GM23338 (cell line): ENCODE data around the gene UBE2E2. TPM values are rescaled to one million over a fixed set of nuclear protein-coding genes. Genes with fewer than 3 reads are reported as not detected.
A peak's percentile ranks its signal among the peaks of the same experiment; 100 is the strongest.

Experiments used
- ATAC-seq: fragments of 200-7000 bp; cut with Tn5 transposase; 3 replicates; pipeline ENCODE4 v1.9.1; 2020
- DNase-seq: peaks from one replicate; pipeline ENCODE4 v3.0.0-alpha.2; 2015; ENCODE audit warnings: low spot score
- H2AFZ ChIP-seq: fragments of 200-600 bp; sonication (generic); 2 replicates; pipeline ENCODE4 v1.8.0; 2016; ENCODE audit warnings: antibody characterized with exemption, mild to moderate bottlenecking, moderate library complexity
- H3F3A ChIP-seq: fragments of 200-600 bp; sonication (generic); replicated peaks from 2 replicates; pipeline ENCODE4 v1.8.0; 2017; ENCODE audit warnings: antibody characterized with exemption, mixed run types, low read depth
- H3K27ac ChIP-seq: fragments of 200-600 bp; sonication (generic); 2 replicates; pipeline ENCODE4 v1.6.1; 2016; ENCODE audit warnings: low read depth
- H3K27me3 ChIP-seq: fragments of 200-600 bp; sonication (generic); 2 replicates; pipeline ENCODE4 v1.8.0; 2016; ENCODE audit warnings: mild to moderate bottlenecking, mixed run types, moderate library complexity; ENCODE audit not compliant: insufficient read depth
- H3K36me3 ChIP-seq: fragments of 200-600 bp; sonication (generic); 2 replicates; pipeline ENCODE4 v1.8.0; 2016; ENCODE audit warnings: mild to moderate bottlenecking; ENCODE audit not compliant: insufficient read depth
- H3K4me1 ChIP-seq: fragments of 200-600 bp; sonication (generic); 2 replicates; pipeline ENCODE4 v1.8.0; 2016; ENCODE audit warnings: mild to moderate bottlenecking, moderate library complexity; ENCODE audit not compliant: insufficient read depth
- H3K4me2 ChIP-seq: fragments of 200-600 bp; sonication (generic); 2 replicates; pipeline ENCODE4 v1.7.1; 2017; ENCODE audit warnings: mixed run types
- H3K4me3 ChIP-seq: fragments of 200-600 bp; sonication (generic); 2 replicates; pipeline ENCODE4 v1.6.1; 2016; ENCODE audit warnings: mixed run types
- H3K79me2 ChIP-seq: fragments of 200-600 bp; sonication (generic); replicated peaks from 2 replicates; pipeline ENCODE4 v1.8.0; 2017; ENCODE audit warnings: mild to moderate bottlenecking; ENCODE audit not compliant: insufficient read depth
- H3K9me2 ChIP-seq: fragments of 200-600 bp; sonication (generic); 2 replicates; pipeline ENCODE4 v1.8.0; 2017; ENCODE audit not compliant: insufficient read depth
- H4K20me1 ChIP-seq: fragments of 200-600 bp; sonication (generic); replicated peaks from 2 replicates; pipeline ENCODE4 v1.8.0; 2017; ENCODE audit warnings: mild to moderate bottlenecking; ENCODE audit not compliant: insufficient read depth
- H3K27ac Mint-ChIP-seq: 2 replicates; pipeline ENCODE4 v1.8.0; 2020; ENCODE audit warnings: inconsistent platforms, mild to moderate bottlenecking, moderate library complexity, mixed read lengths
- H3K27me3 Mint-ChIP-seq: 3 replicates; pipeline ENCODE4 v1.8.0; 2022; ENCODE audit warnings: low read depth, mild to moderate bottlenecking, moderate library complexity, mixed read lengths, inconsistent platforms; ENCODE audit not compliant: insufficient read depth, poor library complexity
- H3K36me3 Mint-ChIP-seq: 3 replicates; pipeline ENCODE4 v1.8.0; 2021; ENCODE audit warnings: low read depth, mild to moderate bottlenecking, inconsistent platforms, moderate library complexity, mixed read lengths
- H3K4me1 Mint-ChIP-seq: 3 replicates; pipeline ENCODE4 v1.8.0; 2020; ENCODE audit warnings: mild to moderate bottlenecking, inconsistent platforms, mixed read lengths
- H3K4me3 Mint-ChIP-seq: 3 replicates; pipeline ENCODE4 v1.8.0; 2021; ENCODE audit warnings: moderate library complexity, mild to moderate bottlenecking, inconsistent platforms, mixed read lengths
- H3K9me3 Mint-ChIP-seq: 3 replicates; pipeline ENCODE4 v1.8.0; 2020; ENCODE audit warnings: moderate library complexity, mild to moderate bottlenecking, inconsistent platforms, mixed read lengths
- CREB1 ChIP-seq: fragments of 250-450 bp; sonication (Bioruptor Pico); IDR thresholded peaks from 2 replicates; pipeline ENCODE4 v1.5.0; 2020; ENCODE audit warnings: low read depth, mild to moderate bottlenecking, moderate library complexity
- EZH2 ChIP-seq: fragments of 200-600 bp; sonication (generic); IDR thresholded peaks from one replicate; pipeline ENCODE4 v1.8.0; 2017; ENCODE audit warnings: antibody characterized with exemption, mild to moderate bottlenecking, low read depth; ENCODE audit not compliant: unreplicated experiment
- JUNB ChIP-seq: IDR thresholded peaks from one replicate; pipeline ENCODE4 v1.6.1; 2016; ENCODE audit warnings: antibody characterized with exemption; ENCODE audit not compliant: unreplicated experiment
- NANOG ChIP-seq: IDR thresholded peaks from 2 replicates; pipeline ENCODE4 v1.6.1; 2016; ENCODE audit warnings: antibody characterized with exemption, borderline replicate concordance
- STAT1 ChIP-seq: IDR thresholded peaks from one replicate; pipeline ENCODE4 v1.6.1; 2016; ENCODE audit warnings: antibody characterized with exemption; ENCODE audit not compliant: unreplicated experiment
- ZNF114 ChIP-seq: fragments of 250-450 bp; sonication (Bioruptor Pico); IDR thresholded peaks from 2 replicates; pipeline ENCODE4 v1.5.0; 2020; ENCODE audit warnings: mild to moderate bottlenecking, moderate library complexity
- polyA plus RNA-seq: library from polyadenylated mRNA; unstranded; fragments of >200 nt; fragmentation: Nextera tagmentation; extraction: Ambion mirVana; gene quantifications from 2 replicates; pipeline ENCODE4 v1.2.1, GENCODE V29; 2016
- total RNA-seq: library from RNA; depleted of rRNA; stranded (reverse); fragments of >200 nt; shearing (Covaris generic); gene quantifications from 2 replicates; pipeline ENCODE4 v1.2.3, GENCODE V29; 2014
- TF ChIP-seq, protein P1 (sequence below): IDR thresholded peaks from 2 replicates; pipeline ENCODE4 v1.6.1; 2016; ENCODE audit warnings: antibody characterized with exemption
- TF ChIP-seq, protein P2 (sequence below): fragments of 250-450 bp; sonication (Bioruptor Pico); IDR thresholded peaks from 2 replicates; pipeline ENCODE4 v1.5.0; 2020; ENCODE audit warnings: mild to moderate bottlenecking, moderate library complexity
- TF ChIP-seq, protein P3 (sequence below), 2 experiments: fragments of 200-600 bp in 1 of 2; sonication (generic) in 1 of 2; conservative IDR thresholded peaks; 2 replicates each; pipeline versions ENCODE4 v1.5.1 to v1.6.1; 2016 to 2017; ENCODE audit warnings: antibody characterized with exemption in 2 of 2, low read depth in 2 of 2, mild to moderate bottlenecking in 2 of 2, moderate library complexity in 1 of 2
- TF ChIP-seq, protein P4 (sequence below): IDR thresholded peaks from one replicate; pipeline ENCODE4 v1.6.1; 2018; ENCODE audit warnings: antibody characterized with exemption; ENCODE audit not compliant: unreplicated experiment

The UBE2E2 gene
- total and polyA plus RNA-seq, 2 experiments from 2014 or later, result 86.9 to 169 TPM

DNA sequence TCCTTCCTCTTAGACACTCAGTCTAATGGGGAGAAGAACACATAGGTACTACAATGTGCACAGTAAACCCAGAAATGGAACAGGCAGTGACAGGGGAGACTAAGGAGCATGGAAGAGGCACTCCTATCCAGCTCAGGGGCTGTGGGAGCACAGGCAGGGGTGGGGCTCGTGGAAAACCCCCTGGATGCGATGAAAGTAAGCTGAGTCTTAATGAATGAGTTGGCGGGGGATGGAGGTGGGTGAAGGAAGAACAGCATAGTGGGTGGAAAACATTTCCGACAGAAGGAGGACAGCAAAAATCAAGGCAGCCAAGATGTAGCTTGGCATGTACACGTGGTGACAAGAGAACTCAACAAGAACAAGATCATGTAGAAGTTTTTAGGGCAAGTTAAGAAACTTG is 33.6 kb upstream of the UBE2E2 start (continued):
- TF ChIP-seq, protein P1, sequence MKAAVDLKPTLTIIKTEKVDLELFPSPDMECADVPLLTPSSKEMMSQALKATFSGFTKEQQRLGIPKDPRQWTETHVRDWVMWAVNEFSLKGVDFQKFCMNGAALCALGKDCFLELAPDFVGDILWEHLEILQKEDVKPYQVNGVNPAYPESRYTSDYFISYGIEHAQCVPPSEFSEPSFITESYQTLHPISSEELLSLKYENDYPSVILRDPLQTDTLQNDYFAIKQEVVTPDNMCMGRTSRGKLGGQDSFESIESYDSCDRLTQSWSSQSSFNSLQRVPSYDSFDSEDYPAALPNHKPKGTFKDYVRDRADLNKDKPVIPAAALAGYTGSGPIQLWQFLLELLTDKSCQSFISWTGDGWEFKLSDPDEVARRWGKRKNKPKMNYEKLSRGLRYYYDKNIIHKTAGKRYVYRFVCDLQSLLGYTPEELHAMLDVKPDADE, result no peak
- TF ChIP-seq EZH2, result no peak
- TF ChIP-seq, protein P2, sequence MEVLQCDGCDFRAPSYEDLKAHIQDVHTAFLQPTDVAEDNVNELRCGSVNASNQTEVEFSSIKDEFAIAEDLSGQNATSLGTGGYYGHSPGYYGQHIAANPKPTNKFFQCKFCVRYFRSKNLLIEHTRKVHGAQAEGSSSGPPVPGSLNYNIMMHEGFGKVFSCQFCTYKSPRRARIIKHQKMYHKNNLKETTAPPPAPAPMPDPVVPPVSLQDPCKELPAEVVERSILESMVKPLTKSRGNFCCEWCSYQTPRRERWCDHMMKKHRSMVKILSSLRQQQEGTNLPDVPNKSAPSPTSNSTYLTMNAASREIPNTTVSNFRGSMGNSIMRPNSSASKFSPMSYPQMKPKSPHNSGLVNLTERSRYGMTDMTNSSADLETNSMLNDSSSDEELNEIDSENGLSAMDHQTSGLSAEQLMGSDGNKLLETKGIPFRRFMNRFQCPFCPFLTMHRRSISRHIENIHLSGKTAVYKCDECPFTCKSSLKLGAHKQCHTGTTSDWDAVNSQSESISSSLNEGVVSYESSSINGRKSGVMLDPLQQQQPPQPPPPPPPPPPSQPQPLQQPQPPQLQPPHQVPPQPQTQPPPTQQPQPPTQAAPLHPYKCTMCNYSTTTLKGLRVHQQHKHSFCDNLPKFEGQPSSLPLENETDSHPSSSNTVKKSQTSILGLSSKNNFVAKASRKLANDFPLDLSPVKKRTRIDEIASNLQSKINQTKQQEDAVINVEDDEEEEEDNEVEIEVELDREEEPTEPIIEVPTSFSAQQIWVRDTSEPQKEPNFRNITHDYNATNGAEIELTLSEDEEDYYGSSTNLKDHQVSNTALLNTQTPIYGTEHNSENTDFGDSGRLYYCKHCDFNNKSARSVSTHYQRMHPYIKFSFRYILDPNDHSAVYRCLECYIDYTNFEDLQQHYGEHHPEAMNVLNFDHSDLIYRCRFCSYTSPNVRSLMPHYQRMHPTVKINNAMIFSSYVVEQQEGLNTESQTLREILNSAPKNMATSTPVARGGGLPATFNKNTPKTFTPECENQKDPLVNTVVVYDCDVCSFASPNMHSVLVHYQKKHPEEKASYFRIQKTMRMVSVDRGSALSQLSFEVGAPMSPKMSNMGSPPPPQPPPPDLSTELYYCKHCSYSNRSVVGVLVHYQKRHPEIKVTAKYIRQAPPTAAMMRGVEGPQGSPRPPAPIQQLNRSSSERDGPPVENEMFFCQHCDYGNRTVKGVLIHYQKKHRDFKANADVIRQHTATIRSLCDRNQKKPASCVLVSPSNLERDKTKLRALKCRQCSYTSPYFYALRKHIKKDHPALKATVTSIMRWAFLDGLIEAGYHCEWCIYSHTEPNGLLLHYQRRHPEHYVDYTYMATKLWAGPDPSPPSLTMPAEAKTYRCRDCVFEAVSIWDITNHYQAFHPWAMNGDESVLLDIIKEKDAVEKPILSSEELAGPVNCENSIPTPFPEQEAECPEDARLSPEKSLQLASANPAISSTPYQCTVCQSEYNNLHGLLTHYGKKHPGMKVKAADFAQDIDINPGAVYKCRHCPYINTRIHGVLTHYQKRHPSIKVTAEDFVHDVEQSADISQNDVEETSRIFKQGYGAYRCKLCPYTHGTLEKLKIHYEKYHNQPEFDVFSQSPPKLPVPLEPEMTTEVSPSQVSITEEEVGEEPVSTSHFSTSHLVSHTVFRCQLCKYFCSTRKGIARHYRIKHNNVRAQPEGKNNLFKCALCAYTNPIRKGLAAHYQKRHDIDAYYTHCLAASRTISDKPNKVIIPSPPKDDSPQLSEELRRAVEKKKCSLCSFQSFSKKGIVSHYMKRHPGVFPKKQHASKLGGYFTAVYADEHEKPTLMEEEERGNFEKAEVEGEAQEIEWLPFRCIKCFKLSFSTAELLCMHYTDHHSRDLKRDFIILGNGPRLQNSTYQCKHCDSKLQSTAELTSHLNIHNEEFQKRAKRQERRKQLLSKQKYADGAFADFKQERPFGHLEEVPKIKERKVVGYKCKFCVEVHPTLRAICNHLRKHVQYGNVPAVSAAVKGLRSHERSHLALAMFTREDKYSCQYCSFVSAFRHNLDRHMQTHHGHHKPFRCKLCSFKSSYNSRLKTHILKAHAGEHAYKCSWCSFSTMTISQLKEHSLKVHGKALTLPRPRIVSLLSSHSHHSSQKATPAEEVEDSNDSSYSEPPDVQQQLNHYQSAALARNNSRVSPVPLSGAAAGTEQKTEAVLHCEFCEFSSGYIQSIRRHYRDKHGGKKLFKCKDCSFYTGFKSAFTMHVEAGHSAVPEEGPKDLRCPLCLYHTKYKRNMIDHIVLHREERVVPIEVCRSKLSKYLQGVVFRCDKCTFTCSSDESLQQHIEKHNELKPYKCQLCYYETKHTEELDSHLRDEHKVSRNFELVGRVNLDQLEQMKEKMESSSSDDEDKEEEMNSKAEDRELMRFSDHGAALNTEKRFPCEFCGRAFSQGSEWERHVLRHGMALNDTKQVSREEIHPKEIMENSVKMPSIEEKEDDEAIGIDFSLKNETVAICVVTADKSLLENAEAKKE (CRISPR knock-in tag), result no peak
- TF ChIP-seq ZNF114 (CRISPR knock-in tag), result no peak
- TF ChIP-seq, protein P3, sequence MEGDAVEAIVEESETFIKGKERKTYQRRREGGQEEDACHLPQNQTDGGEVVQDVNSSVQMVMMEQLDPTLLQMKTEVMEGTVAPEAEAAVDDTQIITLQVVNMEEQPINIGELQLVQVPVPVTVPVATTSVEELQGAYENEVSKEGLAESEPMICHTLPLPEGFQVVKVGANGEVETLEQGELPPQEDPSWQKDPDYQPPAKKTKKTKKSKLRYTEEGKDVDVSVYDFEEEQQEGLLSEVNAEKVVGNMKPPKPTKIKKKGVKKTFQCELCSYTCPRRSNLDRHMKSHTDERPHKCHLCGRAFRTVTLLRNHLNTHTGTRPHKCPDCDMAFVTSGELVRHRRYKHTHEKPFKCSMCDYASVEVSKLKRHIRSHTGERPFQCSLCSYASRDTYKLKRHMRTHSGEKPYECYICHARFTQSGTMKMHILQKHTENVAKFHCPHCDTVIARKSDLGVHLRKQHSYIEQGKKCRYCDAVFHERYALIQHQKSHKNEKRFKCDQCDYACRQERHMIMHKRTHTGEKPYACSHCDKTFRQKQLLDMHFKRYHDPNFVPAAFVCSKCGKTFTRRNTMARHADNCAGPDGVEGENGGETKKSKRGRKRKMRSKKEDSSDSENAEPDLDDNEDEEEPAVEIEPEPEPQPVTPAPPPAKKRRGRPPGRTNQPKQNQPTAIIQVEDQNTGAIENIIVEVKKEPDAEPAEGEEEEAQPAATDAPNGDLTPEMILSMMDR (conservative IDR thresholded peaks at IDR 0.05; ENCODE audit: low read depth in 2 of 2), result no peak

DNA sequence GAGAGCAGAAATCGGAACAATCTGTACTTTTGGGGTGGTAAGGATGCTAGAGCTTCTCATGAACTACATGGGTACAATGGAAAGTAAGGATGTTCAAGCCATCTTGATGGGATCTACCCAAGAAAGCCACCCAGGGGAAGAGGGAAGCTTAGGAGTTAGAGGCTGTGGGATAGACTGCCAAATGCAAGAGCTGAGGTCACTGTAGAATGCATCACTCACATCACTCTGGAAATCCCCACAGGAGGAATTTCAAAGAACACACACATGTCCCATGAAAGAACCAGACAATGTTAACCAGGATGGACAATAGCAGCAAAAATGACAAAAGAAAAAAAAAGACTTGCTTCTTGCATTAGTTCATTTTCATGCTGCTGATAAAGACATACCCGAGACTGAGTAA is 32.8 kb upstream of the UBE2E2 start:
- H3K9me3 Mint-ChIP-seq, result no peaks in the 10 kb centered on the region
- Histone ChIP-seq H2AFZ (peak overlapping the region; percentile 43; the same call in 1 of the 2 replicates), H3K27me3 (no peaks in the 10 kb centered on the region), H3K4me2 (no peak overlapping the region), H3K4me3 (no peak overlapping the region), H4K20me1 (no peaks in the 10 kb centered on the region), H3K36me3 (no peaks in the 10 kb centered on the region), H3K4me1 (no peaks in the 10 kb centered on the region), H3K79me2 (no peaks in the 10 kb centered on the region), H3K9me2 (peaks cover 13% of the 10 kb centered on the region; the same call in 1 of the 2 replicates), H3K27ac (no peak overlapping the region), H3F3A (no peaks in the 10 kb centered on the region)
- H3K27me3 Mint-ChIP-seq, result peaks cover 1% of the 10 kb centered on the region
- no peak overlapping the region for H3K27ac Mint-ChIP-seq
- peaks cover 4% of the 10 kb centered on the region; the same call in 2 of the 3 replicates for H3K4me1 Mint-ChIP-seq
- ATAC-seq (no peak), DNase-seq (no peak)
- no peak overlapping the region for H3K4me3 Mint-ChIP-seq
- H3K36me3 Mint-ChIP-seq, result no peaks in the 10 kb centered on the region
- TF ChIP-seq JUNB, result no peak
- TF ChIP-seq ZNF114 (CRISPR knock-in tag), result no peak
- no peak for TF ChIP-seq STAT1
- TF ChIP-seq, protein P1, result no peak
- TF ChIP-seq EZH2, result no peak
- TF ChIP-seq, protein P4, sequence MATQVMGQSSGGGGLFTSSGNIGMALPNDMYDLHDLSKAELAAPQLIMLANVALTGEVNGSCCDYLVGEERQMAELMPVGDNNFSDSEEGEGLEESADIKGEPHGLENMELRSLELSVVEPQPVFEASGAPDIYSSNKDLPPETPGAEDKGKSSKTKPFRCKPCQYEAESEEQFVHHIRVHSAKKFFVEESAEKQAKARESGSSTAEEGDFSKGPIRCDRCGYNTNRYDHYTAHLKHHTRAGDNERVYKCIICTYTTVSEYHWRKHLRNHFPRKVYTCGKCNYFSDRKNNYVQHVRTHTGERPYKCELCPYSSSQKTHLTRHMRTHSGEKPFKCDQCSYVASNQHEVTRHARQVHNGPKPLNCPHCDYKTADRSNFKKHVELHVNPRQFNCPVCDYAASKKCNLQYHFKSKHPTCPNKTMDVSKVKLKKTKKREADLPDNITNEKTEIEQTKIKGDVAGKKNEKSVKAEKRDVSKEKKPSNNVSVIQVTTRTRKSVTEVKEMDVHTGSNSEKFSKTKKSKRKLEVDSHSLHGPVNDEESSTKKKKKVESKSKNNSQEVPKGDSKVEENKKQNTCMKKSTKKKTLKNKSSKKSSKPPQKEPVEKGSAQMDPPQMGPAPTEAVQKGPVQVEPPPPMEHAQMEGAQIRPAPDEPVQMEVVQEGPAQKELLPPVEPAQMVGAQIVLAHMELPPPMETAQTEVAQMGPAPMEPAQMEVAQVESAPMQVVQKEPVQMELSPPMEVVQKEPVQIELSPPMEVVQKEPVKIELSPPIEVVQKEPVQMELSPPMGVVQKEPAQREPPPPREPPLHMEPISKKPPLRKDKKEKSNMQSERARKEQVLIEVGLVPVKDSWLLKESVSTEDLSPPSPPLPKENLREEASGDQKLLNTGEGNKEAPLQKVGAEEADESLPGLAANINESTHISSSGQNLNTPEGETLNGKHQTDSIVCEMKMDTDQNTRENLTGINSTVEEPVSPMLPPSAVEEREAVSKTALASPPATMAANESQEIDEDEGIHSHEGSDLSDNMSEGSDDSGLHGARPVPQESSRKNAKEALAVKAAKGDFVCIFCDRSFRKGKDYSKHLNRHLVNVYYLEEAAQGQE, result no peak
- TF ChIP-seq CREB1 (CRISPR knock-in tag), result no peak
- no peak for TF ChIP-seq NANOG
